Measurements from ENCODE around the gene CA5A.
"Not testable (repeated sequence)": the region's sequence is repeated elsewhere in the genome, so short reads cannot be mapped to it uniquely, and the experiment has no call there.

CA5A gene

DNA sequence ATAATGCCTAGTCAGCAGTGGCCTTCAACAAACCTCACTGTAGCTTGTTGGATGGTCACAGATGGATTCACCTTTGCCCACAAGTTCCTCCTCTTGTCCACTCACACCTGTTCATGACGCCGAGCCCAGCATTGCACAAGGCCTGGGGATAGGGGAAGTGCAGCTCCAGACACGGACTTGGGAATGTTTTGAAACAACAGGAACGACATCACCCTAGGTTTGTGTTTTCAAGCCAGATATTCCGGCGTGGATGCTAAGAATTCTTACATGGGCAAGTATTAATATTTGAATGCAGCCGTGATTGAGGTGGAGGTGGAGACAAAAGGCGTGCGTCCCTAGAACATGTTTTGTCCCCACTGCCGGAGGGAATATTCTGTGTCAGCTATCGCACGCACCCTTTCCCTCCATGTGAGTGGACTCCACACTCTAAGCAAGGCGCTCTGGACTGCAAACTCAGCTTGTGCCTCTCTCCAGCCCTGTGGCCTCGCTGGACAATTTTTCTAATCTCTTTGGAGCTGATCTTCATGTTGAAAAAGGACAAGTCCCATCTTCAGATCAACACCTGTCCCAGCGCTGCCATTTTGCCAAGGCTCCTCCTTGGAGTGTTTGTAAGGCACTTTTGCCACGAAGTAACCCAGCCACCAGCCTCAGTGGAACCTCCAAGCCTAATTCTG, 12.9 kb upstream of the CA5A start:
- DNase-seq (ENCODE audit: low read depth in 2 of 3, low spot score in 2 of 3) = no peak

DNA sequence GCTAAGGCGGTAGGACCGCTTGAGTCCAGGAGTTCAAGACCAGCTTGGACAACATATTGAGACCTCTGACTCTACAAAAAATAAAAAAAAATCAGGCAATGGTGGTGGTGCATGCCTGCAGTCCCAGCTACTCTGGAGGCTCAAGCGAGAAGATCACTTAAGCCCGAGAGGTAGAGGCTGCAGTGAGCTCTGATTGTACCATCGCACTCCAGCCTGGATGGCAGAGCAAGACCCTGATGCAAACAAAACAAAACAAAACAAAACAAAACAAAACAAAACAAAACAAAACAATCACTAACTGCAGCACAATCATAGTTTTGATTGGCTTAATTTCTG, 12.4 kb upstream of the CA5A start:
- DNase-seq (ENCODE audit: low read depth in 2 of 3, low spot score in 2 of 3) = no peak

DNA sequence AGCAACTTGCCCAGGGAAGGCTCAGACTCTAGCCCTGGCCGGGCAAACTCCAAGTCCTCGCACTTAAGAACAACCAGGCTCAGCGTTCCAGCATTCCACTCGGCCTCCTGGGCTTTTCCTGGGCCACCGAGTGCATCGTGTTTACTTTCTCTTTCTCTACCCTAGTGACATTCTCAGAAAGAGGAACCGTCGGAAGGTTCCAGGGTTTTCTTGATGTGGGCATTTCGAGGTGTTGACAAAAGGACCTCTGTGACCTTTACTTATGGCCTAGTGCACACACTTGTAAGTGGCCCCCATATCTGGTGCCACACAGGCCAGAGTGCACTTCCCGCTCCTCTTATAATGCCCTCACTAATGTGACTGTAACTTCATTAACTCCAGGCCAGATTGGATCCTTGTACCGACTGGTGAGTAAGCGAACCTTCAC, 11.8 kb upstream of the CA5A start:
- DNase-seq (ENCODE audit: low read depth in 2 of 3, low spot score in 2 of 3) = no peak

DNA sequence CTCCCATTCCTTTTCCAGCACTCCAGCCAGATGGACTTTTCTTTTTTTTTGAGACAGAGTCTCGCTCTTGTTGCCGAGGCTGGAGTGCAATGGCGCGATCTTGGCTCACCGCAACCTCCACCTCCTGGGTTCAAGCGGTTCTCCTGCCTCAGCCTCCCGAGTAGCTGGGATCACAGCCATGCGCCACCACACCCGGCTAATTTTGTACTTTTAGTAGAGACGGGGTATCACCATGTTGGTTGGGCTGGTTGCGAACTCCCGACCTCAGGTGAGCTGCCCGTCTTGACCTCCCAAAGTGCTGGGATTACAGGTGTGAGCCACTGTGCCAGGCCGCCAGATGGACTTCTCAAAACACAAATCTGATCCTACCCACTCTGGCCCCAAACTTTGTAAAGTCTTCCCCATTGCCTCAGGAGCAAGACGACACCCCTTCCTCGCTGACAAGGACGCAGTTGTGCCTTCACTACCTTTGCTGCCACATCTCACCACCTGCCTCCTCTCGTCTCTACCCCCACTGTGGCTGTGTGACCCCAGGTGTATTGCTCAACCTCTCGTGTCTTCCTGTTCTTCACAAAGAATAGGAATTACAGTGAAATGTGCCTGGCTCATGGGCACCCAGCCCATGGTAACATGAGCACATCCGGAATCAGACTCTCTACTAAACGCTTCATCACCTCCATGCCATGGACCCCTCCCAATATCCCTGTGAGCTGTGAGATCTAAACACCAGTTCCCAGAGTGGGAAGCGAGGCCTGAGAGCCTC, 11.2 kb upstream of the CA5A start:
- no peak for DNase-seq (ENCODE audit: low read depth in 2 of 3, low spot score in 2 of 3)

DNA sequence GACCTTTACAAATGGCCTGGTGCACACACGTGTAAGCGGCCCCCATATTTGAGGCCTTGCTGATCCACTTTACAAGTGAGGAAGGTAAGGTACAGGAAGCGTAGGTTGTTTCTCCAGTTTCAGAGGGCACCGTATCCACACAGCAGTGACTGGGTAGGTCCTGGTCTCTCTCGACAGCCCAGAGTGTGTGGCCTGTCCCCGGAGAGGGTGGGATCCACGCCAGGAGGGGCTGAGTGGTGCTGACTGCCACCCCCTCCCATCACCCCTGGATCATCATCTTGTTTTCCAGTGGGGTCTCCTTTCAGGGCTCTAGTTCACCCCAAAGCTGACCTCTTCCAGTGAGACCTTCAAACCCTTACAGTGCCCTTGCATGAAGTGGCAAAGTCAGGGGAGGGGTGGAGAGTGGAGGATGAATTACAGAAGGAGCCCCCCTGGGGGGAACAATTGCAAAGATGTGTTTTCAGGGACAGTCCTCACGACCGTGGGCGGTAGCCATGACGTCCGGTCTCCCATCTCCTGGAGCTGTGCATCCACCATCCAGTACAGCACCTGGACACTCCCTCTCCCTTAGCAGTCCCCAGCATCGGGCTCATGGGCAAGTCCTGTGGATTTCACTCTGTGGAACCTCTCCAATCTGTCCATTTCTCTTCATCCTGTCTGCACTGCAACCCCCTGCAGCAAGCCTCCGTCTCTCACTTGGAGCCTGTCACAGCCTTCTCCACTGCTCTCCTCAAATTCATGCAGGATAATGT, 10.4 kb upstream of the CA5A start:
- no peak for DNase-seq (ENCODE audit: low read depth in 2 of 3, low spot score in 2 of 3)

DNA sequence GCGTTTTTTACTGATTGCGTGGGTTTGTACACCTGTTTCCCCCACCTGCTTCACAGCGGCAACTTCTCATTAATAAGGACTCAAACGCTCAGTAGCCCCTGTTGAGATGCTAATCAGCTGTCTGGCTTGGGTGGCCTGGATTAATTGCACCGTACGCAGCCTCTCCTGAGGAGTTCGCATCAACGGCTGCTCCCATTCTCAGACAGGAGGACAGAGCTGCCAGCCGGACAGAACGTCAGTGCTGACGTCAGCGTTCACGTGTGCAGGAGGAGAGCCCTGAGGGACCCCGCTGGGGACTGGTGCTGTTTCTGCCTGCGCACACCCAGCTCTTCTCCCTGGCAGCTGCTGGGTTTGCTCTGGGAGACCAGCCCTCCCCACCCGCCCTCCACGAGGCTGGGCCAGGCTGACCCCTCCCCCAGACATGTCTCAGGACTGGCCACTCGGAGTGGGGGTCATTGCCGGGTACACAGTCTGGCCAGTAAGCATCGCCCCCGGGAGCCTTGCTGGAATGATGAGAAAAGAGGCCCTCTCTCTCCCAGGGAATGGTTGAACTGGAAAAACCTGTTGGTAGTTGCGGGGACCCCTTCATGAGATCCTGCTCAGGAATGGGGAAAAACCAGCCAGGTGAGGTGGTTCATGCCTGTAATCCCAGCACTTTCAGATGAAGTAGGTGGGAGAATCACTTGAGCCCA, 9.2 kb upstream of the CA5A start:
- no peak for DNase-seq (ENCODE audit: low read depth in 2 of 3, low spot score in 2 of 3)

DNA sequence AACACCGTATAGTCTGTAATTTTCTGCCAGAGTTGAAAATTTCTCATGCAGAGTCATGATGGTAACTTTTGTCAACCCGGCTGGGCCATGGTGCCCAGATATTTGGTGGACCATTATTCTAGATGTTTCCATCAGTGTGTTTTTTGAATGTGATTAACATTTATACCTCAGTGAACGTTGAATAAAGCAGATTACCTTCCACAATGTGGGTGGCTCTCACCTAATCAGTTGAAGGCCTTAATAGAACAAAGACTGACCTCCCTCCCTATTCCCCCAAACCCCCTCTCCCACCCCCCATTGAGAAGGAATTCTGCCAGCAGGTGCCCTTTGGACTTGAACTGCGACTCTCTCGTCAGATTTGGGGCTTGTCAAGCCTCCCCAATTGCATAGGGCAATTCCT, 6.4 kb upstream of the CA5A start:
- no peak for DNase-seq (ENCODE audit: low read depth in 2 of 3, low spot score in 2 of 3)

DNA sequence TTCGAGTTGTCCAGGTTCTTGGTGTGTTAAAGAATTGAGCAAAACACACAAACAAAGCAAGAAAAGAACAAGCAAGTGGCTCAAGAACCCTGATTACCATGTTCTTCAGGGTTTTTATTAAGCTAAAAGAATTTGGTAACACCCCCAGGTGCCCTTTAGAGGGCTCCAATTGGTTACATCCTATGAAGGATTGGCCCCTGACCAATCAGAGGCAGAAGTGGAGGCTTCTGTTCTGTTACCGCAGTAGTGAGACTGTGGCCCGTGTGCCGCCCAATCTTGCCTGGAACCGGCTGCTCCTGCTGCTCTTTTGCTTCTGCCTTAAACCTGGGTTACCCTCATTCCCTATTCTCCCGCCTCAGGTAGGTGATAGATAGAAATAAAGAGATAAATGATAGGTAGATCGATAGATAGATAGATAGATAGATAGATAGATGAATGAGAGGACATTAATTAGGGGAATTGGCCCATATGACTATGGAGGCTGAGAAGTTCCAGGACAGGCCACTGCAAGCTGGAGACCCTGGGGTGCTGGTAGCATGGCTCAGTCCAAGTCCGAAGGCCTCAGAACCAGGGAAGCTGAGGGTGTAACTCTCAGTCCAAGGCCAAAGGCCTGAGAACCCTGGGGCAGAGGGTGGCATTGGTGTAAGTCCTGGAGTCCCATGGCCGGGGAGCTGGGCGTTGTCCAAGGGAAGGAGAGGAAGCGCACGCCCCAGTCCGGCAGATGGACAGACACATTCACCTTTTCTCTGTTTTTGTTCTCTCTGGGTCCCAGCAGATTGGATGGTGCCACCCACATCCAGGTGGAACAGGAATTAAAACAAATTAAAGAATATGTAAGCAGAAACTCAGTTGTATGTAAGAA, 3.5 kb upstream of the CA5A start:
- no peak for DNase-seq (ENCODE audit: low read depth in 2 of 3, low spot score in 2 of 3)

DNA sequence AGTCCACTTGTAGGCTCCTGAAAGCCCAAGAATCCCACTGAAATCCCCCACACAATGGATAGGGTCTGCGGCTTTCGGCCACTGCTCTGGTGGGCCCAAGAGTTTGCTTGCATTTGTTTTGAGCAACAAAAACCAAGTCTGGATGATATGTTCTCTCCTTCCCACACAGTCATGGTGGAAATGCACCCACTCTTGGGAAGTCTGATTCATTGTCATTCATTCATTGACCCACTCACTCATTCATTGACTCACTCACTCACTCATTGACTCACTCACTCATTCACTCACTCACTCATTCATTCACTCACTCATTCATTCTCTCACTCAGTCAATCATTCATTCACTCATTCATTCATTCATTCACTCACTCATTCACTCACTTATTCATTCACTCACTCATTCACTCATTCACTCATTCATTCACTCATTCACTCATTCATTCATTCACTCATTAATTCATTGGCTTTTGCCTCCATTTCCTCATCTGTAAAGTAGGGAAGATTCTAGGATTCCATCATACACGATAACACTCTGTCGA, 2.2 kb upstream of the CA5A start:
- no peak for DNase-seq (ENCODE audit: low read depth in 2 of 3, low spot score in 2 of 3)

DNA sequence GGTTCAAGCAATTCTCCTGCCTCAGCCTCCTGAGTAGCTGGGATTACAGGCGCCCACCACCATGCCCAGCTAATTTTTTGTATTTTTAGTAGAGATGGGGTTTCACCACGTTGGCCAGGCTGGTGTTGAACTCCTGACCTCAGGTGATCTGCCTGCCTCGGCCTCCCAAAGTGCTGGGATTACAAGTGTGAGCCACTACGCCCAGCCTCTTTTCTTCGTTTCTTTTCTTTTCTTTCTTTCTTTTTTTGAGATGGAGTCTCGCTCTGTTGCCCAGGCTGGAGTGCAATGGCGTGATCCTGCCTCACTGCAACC, 858 bp upstream of the CA5A start:
- not testable (repeated sequence) for DNase-seq (ENCODE audit: low read depth in 2 of 3, low spot score in 2 of 3)

DNA sequence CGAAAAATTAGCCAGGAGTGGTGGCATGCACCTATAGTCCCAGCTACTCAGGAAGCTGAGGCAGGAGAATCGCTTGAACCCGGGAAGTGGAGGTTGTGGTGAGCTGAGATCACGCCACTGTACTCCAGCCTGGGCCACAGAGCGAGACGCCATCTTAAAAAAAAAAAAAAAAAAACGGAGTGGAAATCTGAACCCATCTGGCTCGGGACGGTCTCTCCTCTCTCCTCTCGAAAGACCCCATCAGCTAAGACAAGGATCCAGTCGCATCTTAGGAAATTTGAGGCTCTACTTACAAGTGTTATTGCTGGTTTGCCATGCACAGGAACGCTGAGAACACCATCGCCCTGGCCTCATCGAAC, 334 bp downstream of the CA5A start:
- not testable (repeated sequence) for DNase-seq (ENCODE audit: low read depth in 2 of 3, low spot score in 2 of 3)

DNA sequence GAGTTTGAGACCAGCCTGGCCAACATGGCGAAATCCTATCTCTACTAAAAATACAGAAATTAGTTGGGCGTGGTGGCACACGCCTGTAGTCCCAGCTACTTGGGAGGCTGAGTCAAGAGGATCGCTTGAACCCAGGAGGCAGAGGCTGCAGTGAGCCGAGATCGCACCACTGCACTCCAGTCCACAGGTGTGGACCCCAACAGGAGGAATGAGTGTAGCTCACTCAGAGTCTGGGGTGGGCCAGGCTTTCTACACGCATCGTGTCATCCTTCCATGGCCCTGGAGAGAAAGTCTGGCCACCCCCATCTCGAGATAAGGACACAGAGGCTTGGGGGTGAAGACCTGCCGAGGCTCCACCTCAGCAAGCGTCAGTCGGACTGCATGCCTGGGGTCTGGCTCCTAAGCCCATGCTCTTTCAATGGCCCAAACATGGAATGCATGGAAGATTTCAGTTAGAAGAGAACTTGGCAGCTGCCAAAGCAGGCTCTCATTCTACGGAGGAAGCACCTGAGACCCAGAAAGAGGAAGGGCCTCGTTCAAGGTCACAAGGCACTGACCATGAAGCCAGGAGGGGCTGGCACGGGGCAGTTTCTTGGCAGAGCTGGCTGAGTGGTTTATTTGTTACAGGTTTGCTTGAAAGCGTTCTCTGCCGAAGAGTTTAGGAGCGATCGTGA, 1.4 kb downstream of the CA5A start:
- not testable (repeated sequence) for DNase-seq (ENCODE audit: low read depth in 2 of 3, low spot score in 2 of 3)

DNA sequence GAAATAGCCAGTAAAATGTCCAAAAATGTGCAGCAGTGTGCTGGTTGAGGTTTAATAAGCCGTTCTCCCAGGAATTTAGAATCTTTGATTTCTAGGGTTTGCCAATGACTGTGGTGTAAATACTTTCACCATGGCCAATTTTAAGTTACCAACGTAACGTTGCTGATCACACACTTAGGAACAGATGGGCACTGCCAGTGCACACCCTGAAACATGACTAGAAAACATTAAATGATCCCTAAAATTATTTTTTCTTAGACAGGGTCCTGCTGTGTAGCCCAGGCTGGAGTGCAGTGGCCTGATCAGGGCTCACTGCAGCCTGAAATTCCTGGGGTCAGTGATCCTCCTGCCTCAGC, 3.2 kb downstream of the CA5A start:
- no peak for DNase-seq (ENCODE audit: low read depth in 2 of 3, low spot score in 2 of 3)

DNA sequence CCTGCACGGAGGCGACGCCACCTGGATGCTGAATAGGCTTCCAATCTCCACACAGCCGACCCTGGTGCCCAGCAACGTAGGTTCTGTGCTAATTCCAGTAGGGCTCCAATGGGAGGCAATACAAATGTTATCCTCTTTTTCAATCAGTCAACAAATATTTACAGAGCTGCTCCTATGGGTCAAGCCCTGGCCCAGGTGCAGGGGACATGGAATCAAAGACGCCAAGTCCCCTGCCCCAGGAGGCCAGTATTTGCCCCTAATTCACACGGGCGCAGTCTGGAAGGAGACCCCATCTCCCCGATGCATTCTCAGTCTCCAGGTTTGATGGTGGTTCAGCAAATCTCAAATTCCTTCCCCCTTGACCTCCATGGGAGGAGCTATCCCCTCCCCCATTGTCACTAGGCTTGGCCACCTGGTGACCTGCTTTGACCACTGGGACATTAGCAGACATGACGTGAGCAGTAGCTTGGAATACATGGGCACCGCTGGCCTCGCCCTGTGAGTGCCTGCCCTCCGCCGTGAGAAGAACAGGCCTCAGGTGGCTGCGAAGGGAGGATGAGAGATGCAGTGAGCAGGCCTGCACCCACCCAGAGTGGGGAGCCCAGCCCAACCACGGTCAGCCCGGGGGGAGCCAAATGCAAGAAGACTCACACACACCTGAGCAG, 3.7 kb downstream of the CA5A start:
- DNase-seq (ENCODE audit: low read depth in 2 of 3, low spot score in 2 of 3) = not testable (repeated sequence)

DNA sequence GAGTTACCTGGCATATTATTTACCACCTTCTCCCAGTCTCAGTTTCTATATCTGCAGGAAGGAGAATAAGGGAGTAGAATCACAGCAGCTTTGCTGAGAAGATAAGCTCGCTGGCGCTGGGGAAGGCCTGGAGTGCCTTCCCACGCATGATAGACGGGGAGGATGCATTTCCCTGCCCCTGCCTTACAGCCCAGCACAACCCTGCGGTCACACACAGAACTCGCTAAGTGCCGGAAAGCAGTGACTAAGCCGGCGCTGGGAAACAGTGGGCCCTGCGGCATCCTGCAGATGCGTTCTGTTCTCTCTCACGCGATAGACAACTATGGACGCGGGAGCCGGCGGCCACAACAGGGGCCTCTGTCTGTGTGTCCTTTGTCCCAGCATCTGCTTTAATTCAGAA, 4.8 kb downstream of the CA5A start:
- DNase-seq (ENCODE audit: low read depth in 2 of 3, low spot score in 2 of 3) = no peak

DNA sequence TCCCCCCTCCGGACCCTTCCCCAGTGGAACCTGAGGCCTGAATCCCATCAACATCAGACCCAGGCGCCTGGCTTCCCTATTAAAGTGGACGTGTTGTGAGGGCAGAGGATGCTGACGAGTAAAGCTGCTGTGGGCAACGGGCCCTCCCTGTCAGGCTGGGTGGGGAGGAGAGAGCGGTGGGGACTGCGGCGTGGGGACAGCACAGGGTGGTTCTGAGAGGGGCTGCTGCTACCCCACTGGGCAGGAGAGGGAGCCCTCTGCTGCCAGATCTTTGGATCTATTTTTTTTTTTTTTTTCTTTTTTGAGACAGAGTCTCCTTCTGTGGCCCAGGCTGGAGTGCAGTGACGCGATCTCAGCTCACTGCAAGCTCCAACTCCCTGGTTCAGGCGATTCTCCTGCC, 5.9 kb downstream of the CA5A start:
- DNase-seq (ENCODE audit: low read depth in 2 of 3, low spot score in 2 of 3) = no peak

DNA sequence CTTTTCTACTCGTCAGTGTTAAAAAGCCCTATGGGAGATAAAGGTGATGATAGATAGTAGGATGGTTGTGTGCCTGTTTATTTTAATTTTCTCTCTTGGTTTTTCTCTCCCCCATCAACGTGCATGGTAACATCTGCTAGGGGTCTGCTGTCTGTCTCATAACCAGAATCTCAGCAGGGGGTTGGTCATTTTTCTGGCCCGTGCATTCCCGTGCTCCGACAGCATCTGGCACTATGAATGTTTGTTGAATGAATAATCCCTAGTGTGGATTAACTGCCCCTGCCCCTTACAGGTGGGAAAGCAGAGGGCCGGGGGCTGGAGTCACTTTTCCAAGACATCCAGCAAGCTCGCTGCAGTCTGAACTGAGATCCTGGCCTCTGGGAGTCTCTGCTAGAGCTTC, 6.3 kb downstream of the CA5A start:
- no peak for DNase-seq (ENCODE audit: low read depth in 2 of 3, low spot score in 2 of 3)

DNA sequence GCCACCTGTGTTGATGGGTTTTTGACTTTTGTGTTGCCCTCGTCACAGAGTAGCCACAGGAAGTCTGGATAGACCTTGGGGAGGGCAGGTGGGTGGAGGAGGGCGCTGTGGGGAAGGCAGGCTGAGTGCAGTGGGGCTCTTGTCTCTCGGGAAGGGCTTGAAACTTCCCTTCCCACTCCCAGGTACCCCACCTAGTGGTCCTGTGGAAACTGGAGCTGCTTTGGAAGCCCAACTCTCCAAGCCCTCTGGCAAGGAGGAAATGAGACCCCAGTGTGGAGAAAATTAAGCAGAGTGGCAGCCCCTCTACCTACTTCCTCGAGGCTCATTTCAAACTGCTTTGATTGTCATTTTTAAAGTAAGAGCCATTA, 9.2 kb downstream of the CA5A start:
- DNase-seq (ENCODE audit: low read depth in 2 of 3, low spot score in 2 of 3) = no peak

DNA sequence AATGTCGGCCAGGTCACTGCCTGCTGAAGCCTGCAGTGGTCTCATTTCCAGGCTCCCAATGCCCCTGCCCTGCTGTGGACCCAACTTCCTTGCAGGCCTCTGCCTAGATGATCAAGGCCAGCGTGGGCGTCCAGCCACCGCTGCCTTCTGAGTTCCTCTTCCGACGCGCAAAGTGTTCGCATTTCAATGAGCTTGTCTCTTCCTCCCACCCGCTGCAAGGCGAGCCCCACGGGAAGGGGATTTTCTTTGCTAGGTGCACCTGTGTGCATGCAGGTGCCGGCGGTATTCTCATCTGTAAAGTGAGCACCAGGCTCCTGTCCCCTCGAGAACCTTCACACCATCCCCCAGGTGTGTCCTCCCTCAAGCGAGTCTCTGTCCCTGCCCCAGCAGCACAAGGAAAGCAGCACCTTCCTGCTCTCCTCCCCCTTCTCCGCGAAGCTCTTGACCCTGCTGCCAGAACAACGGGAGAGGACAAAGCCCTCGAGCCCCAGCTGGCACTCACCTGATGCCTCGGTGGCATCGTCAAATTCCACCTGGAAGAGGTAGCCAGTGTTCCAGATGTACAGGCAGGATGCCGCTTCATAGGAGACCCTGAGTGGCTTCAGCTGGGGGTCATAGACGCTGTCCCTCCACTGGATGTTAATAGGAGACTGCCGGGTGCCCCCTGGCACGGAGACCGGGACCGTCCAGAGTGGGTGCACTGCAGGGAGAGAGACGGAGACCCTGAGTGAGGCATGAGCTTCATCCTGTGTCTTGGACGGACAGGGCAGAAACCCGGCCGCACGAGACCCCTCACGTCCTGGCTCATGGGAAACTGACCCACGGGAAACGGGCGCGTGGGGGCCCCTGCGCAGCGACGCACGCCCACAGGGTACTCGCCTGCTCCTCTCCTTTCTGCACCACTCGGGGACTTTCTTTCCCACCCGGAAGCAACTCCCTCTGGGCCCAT, 9.8 kb downstream of the CA5A start:
- DNase-seq (ENCODE audit: low read depth in 2 of 3, low spot score in 2 of 3) = no peak

Measured in activated CD8-positive, alpha-beta memory T cell treated with anti-CD3 and anti-CD28 coated beads for 48 hours (primary cell).